HEK293 (cell line): ENCODE data around the gene SYNE1.

Experiments used
- CTCF ChIA-PET: fragments of 350-600 bp; formaldehyde crosslinking; extraction: SDS; loops from one replicate; lab custom pipeline; 2021; ENCODE audit warnings: antibody characterized with exemption; lab: Yijun Ruan, JAX
- POLR2A ChIA-PET: fragments of 300-600 bp; formaldehyde crosslinking; extraction: SDS; loops from one replicate; lab custom pipeline; 2020; ENCODE audit warnings: antibody characterized with exemption, inconsistent platforms; lab: Yijun Ruan, JAX
- H3K27ac ChIP-seq: fragments of 200-500 bp; sonication (Bioruptor generic); 2 replicates; pipeline ENCODE4 v1.5.1; 2014; ENCODE audit warnings: low read depth, low read length, control low read depth, inconsistent platforms; ENCODE audit errors: extremely low read depth
- H3K36me3 ChIP-seq, 2 experiments: fragments of 200-500 bp in 1 of 2; sonication (Bioruptor generic) in 1 of 2; 1 replicate in 1 of 2; 2 replicates in 1 of 2; pipeline ENCODE4 v1.5.1; 2014 to 2017; ENCODE audit warnings: inconsistent platforms in 2 of 2, low read length in 2 of 2; ENCODE audit not compliant: control insufficient read depth in 2 of 2, insufficient read depth in 1 of 2
- H3K4me1 ChIP-seq: fragments of 200-500 bp; sonication (Bioruptor generic); 2 replicates; pipeline ENCODE4 v1.5.1; 2014; ENCODE audit warnings: mild to moderate bottlenecking, low read length, inconsistent platforms; ENCODE audit not compliant: control insufficient read depth, insufficient read depth
- H3K4me3 ChIP-seq: 2 replicates; pipeline ENCODE4 v1.5.1; 2011; ENCODE audit warnings: low read depth, mild to moderate bottlenecking, control low read depth, low read length, moderate library complexity
- H3K9me3 ChIP-seq: fragments of 200-500 bp; sonication (Bioruptor generic); 2 replicates; pipeline ENCODE4 v1.5.1; 2014; ENCODE audit warnings: low read depth, low read length, inconsistent platforms; ENCODE audit not compliant: control insufficient read depth, insufficient read depth
- GLI4 ChIP-seq: fragments of 450-650 bp; formaldehyde crosslinking; IDR thresholded peaks from 2 replicates; pipeline ENCODE4 v1.5.1; 2016; ENCODE audit warnings: missing biosample characterization, missing genetic modification characterization
- HIC1 ChIP-seq: fragments of 450-650 bp; formaldehyde crosslinking; IDR thresholded peaks from 2 replicates; pipeline ENCODE4 v1.5.1; 2016; ENCODE audit warnings: missing biosample characterization, missing genetic modification characterization
- WT1 ChIP-seq: fragments of 450-650 bp; formaldehyde crosslinking; IDR thresholded peaks from 2 replicates; pipeline ENCODE4 v1.5.1; 2016; ENCODE audit warnings: missing biosample characterization, missing genetic modification characterization
- ZBTB6 ChIP-seq: fragments of 450-650 bp; formaldehyde crosslinking; IDR thresholded peaks from 2 replicates; pipeline ENCODE4 v1.5.1; 2017; ENCODE audit warnings: missing biosample characterization, missing genetic modification characterization
- ZBTB8A ChIP-seq: fragments of 450-650 bp; formaldehyde crosslinking; IDR thresholded peaks from 2 replicates; pipeline ENCODE4 v1.5.1; 2016; ENCODE audit warnings: missing biosample characterization, missing genetic modification characterization
- ZEB2 ChIP-seq: fragments of 450-650 bp; formaldehyde crosslinking; IDR thresholded peaks from 2 replicates; pipeline ENCODE4 v1.5.1; 2016; ENCODE audit warnings: missing biosample characterization, missing genetic modification characterization
- ZFP69B ChIP-seq: fragments of 450-650 bp; formaldehyde crosslinking; IDR thresholded peaks from 2 replicates; pipeline ENCODE4 v1.5.1; 2016; ENCODE audit warnings: missing biosample characterization, missing genetic modification characterization
- ZNF133 ChIP-seq: fragments of 450-650 bp; formaldehyde crosslinking; IDR thresholded peaks from 2 replicates; pipeline ENCODE4 v1.5.1; 2016; ENCODE audit warnings: missing biosample characterization, missing genetic modification characterization
- ZNF140 ChIP-seq: fragments of 450-650 bp; formaldehyde crosslinking; IDR thresholded peaks from 2 replicates; pipeline ENCODE4 v1.5.1; 2016; ENCODE audit warnings: missing biosample characterization, missing genetic modification characterization
- ZNF18 ChIP-seq: fragments of 450-650 bp; formaldehyde crosslinking; IDR thresholded peaks from 2 replicates; pipeline ENCODE4 v1.5.1; 2016; ENCODE audit warnings: missing biosample characterization, missing genetic modification characterization
- ZNF184 ChIP-seq: fragments of 450-650 bp; IDR thresholded peaks from 2 replicates; pipeline ENCODE4 v1.5.1; 2018; ENCODE audit warnings: missing biosample characterization, mild to moderate bottlenecking, missing genetic modification characterization
- ZNF302 ChIP-seq: fragments of 450-650 bp; formaldehyde crosslinking; IDR thresholded peaks from 2 replicates; pipeline ENCODE4 v1.5.1; 2016; ENCODE audit warnings: missing biosample characterization, missing genetic modification characterization, low read depth
- ZNF362 ChIP-seq: fragments of 450-650 bp; formaldehyde crosslinking; IDR thresholded peaks from 2 replicates; pipeline ENCODE4 v1.5.1; 2016; ENCODE audit warnings: missing biosample characterization, missing genetic modification characterization
- ZNF423 ChIP-seq: fragments of 450-650 bp; formaldehyde crosslinking; IDR thresholded peaks from 2 replicates; pipeline ENCODE4 v1.5.1; 2016; ENCODE audit warnings: missing biosample characterization, missing genetic modification characterization
- ZNF530 ChIP-seq: fragments of 450-650 bp; formaldehyde crosslinking; IDR thresholded peaks from 2 replicates; pipeline ENCODE4 v1.5.1; 2016; ENCODE audit warnings: low read depth, missing biosample characterization, missing genetic modification characterization
- ZNF560 ChIP-seq: fragments of 450-650 bp; formaldehyde crosslinking; IDR thresholded peaks from 2 replicates; pipeline ENCODE4 v1.5.1; 2017; ENCODE audit warnings: missing biosample characterization, missing genetic modification characterization, borderline replicate concordance
- ZNF580 ChIP-seq: fragments of 450-650 bp; formaldehyde crosslinking; IDR thresholded peaks from 2 replicates; pipeline ENCODE4 v1.5.1; 2016; ENCODE audit warnings: missing biosample characterization, missing genetic modification characterization
- ZNF623 ChIP-seq: fragments of 450-650 bp; formaldehyde crosslinking; IDR thresholded peaks from 2 replicates; pipeline ENCODE4 v1.5.1; 2016; ENCODE audit warnings: missing biosample characterization, missing genetic modification characterization
- ZNF747 ChIP-seq: fragments of 450-650 bp; formaldehyde crosslinking; IDR thresholded peaks from 2 replicates; pipeline ENCODE4 v1.5.1; 2016; ENCODE audit warnings: missing biosample characterization, missing genetic modification characterization
- ZSCAN16 ChIP-seq: fragments of 450-650 bp; formaldehyde crosslinking; IDR thresholded peaks from 2 replicates; pipeline ENCODE4 v1.5.1; 2016; ENCODE audit warnings: missing biosample characterization, missing genetic modification characterization
- ZSCAN4 ChIP-seq: fragments of 450-650 bp; formaldehyde crosslinking; IDR thresholded peaks from 2 replicates; pipeline ENCODE4 v1.5.1; 2017; ENCODE audit warnings: missing biosample characterization, missing genetic modification characterization

Gene SYNE1

GRCh38 chr6:152164957-152165356, 472.2 kb downstream of the SYNE1 start (continued):
- no peak for TF ChIP-seq GLI4 (tag by site-specific recombination)
- no peak for TF ChIP-seq ZNF184 (tag by site-specific recombination)
- no peak for TF ChIP-seq ZNF133 (tag by site-specific recombination)
- no peak for TF ChIP-seq HIC1 (tag by site-specific recombination)
- no peak for TF ChIP-seq ZNF423 (tag by site-specific recombination)
- TF ChIP-seq ZNF362 (tag by site-specific recombination), result no peak
- no peak for TF ChIP-seq ZNF140 (tag by site-specific recombination)

GRCh38 chr6:152161501-152161900, 475.7 kb downstream of the SYNE1 start:
- ChIA-PET CTCF (interaction anchor here (0.6 kb wide), 1 partner anchor 1091 kb away, joined by 3 read pairs; no protein-coding TSS in a partner anchor), POLR2A (no interaction called here)
- Histone ChIP-seq H3K9me3 (no peaks in the 10 kb centered on the region), H3K36me3 (peaks cover 0 to 4% of the 10 kb centered on the region in 2 experiments; a peak in 1 of 3 replicates), H3K4me1 (no peaks in the 10 kb centered on the region), H3K27ac (no peak overlapping the region), H3K4me3 (no peak overlapping the region)
- TF ChIP-seq WT1 (tag by site-specific recombination) (no peak), ZSCAN4 (tag by site-specific recombination) (no peak), ZNF302 (tag by site-specific recombination) (no peak), ZNF18 (tag by site-specific recombination) (no peak), ZSCAN16 (tag by site-specific recombination) (no peak)

- TF ChIP-seq ZNF530 (tag by site-specific recombination) (no peak), ZBTB6 (no peak), ZEB2 (tag by site-specific recombination) (no peak), ZNF623 (tag by site-specific recombination) (no peak), ZNF560 (tag by site-specific recombination) (no peak), ZFP69B (no peak), ZNF580 (tag by site-specific recombination) (no peak), ZBTB8A (tag by site-specific recombination) (no peak), ZNF747 (tag by site-specific recombination) (no peak)
- ChIA-PET CTCF (interaction anchor here (0.5 to 1.4 kb wide), 2 partner anchors 13 to 404 kb away, joined by 4 to 5 read pairs; no protein-coding TSS in a partner anchor), POLR2A (no interaction called here)
- Histone ChIP-seq H3K36me3 (peaks cover 0 to 7% of the 10 kb centered on the region in 2 experiments; a peak in 1 of 3 replicates), H3K27ac (no peak overlapping the region), H3K4me1 (no peaks in the 10 kb centered on the region), H3K9me3 (no peaks in the 10 kb centered on the region), H3K4me3 (no peak overlapping the region)
These were observed 476.8 kb downstream of the SYNE1 start for GRCh38 chr6:152160346-152160745.
